Omental fat pad (tissue), 4 donors: Measurements from ENCODE around the gene STX4. TPM values are rescaled to one million over a fixed set of nuclear protein-coding genes. Genes with fewer than 3 reads are reported as not detected.

ENCODE experiments used
- ATAC-seq: fragments of 150-250 bp; one replicate; pipeline ENCODE4 v1.9.1; 2016; ENCODE audit warnings: mild to moderate bottlenecking, moderate library complexity; ENCODE audit not compliant: low FRiP score
- DNase-seq: peaks from one replicate; pipeline ENCODE4 v3.0.0-alpha.2; 2019; ENCODE audit warnings: low spot score
- CTCF ChIP-seq, 3 donors: fragments of 450-650 bp; IDR thresholded peaks; one replicate each; pipeline ENCODE4 v1.5.1; 2016 to 2017; ENCODE audit warnings: antibody characterized with exemption in 3 of 3, mild to moderate bottlenecking in 3 of 3, moderate library complexity in 2 of 3
- total RNA-seq, 4 donors: library from RNA; depleted of rRNA; stranded (reverse); fragments of >200 nt; gene quantifications; one replicate each; pipeline ENCODE4 v1.1.0, GENCODE V29; 2016

Gene STX4
- 10 to 100 TPM; 40.9 to 93.7 (median 66.8) TPM for total RNA-seq

GRCh38 chr16:31032736-31033708 is at the start of gene STX4:
STX4 (plus strand) TSS chr16:31033558; CDS start chr16:31033806, 248 bp downstream.
- TF ChIP-seq CTCF (IDR thresholded peaks at IDR 0.05), result no peak
- DNase-seq (peak; percentile 96), ATAC-seq (peak; percentile 90)

- no peak for TF ChIP-seq CTCF (IDR thresholded peaks at IDR 0.05)
- ATAC-seq (no peak), DNase-seq (no peak)
Observed at GRCh38 chr16:30983898-30984610, 49.3 kb upstream of the STX4 start.

GRCh38 chr16:30984669-30985400 is 48.5 kb upstream of the STX4 start, which contains the start of gene HSD3B7:
HSD3B7 (plus strand) TSS chr16:30985207; CDS start chr16:30985659, 452 bp downstream.
- DNase-seq (peak; percentile 98), ATAC-seq (peak; percentile 82)
- peak in 2 of 3 donors; percentile 96 to 97 for TF ChIP-seq CTCF (IDR thresholded peaks at IDR 0.05)

- TF ChIP-seq CTCF (IDR thresholded peaks at IDR 0.05), result no peak
- peak; percentile 43 for ATAC-seq
- DNase-seq, result no peak
Observed at GRCh38 chr16:30985401-30986128, 47.8 kb upstream of the STX4 start.

- no peak for TF ChIP-seq CTCF (IDR thresholded peaks at IDR 0.05)
- DNase-seq, result no peak
- no peak for ATAC-seq
Observed at GRCh38 chr16:30986129-30986991, 47.0 kb upstream of the STX4 start.
